AML-193 (cell line): ENCODE measurements around the gene ABL1.

Experiments
- DNase-seq, 2 experiments: peaks; one replicate each; lab custom pipeline; 2025; lab: John Stamatoyannopoulos, UW

Gene ABL1

GRCh38 chr9:130890870-130891687 lies 56.0 kb downstream of the ABL1 start:
- no peak for DNase-seq

DNA sequence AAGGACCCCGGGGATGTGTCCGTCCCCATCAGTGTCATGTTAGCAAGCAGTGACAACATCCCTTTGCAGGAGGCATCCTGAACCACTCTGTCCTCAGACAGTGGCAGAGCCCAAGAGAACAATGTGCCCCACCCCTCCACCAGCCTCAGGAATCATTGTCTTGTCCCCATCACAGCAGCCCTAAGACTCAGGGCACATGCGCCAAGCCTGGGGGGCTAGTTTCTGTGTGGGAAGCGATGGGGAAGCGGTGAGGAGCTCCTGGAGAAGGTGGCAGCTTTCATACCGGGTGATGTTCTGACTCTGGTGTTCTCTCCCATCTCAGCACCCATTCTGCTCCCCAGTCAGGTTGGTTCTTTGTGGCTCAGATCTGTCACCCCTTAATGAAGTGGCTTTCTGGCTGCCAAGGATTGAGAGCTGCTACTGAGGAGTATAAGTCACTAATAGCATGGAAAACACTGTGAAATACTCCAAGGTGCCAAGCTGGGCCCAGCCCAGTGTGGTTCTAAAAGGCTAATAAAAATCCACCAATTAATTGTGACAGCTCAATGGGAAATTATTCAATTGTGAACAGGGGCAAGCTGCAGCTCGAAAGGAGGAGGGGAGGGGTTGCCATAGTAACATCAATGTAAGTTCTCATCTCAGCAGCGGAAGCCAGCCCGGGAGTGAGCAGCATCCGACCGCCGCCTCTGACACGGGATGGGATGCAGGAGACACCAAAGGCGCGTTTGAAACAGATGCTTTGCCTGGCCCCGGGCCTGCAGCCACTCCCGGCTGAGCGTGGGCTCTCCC lies 56.8 kb downstream of the ABL1 start:
- DNase-seq, result no peak

DNA sequence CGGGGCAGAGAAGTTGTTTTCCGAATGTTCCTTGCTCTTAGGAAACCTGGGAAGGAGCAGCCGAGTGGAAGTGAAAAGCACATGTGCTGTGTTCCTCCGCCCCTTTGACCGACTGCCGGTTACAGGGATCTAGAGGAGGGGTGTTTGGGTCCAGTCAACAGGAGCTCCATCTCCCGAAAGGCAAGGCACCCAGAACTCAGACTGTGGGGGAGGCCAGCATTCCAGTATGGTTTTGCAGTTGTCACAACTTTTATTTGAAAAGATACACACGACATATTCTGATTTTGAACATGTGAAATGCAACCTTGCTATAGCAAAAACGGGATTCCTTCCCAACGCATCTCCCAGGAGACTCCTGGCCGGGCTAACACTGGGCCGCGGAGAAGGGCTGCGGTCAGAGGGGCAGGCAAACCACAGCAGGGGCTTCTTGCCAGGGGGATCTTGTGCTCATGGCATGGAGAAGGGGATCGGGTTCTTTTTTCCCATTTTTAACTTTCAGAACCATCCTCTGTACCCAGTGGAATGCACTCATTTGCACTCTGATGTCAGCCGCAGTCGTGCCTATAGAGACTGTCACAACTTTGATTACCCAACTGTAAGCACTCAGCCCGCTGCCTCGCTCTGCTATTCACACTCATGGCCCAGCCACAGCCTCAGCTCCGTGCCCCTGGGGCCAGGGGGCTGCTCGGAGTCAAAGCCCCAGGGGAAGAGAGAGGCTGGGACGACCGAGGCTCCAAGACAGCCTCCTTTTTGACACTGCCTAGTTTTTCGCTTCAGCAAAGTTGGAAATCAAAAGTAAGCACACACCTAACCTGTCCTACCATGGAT lies 57.6 kb downstream of the ABL1 start:
- no peak for DNase-seq

- DNase-seq, result no peak
These were observed 58.5 kb downstream of the ABL1 start for GRCh38 chr9:130893341-130894101.

- no peak for DNase-seq
These were observed 59.5 kb downstream of the ABL1 start for GRCh38 chr9:130894546-130894945.

DNA sequence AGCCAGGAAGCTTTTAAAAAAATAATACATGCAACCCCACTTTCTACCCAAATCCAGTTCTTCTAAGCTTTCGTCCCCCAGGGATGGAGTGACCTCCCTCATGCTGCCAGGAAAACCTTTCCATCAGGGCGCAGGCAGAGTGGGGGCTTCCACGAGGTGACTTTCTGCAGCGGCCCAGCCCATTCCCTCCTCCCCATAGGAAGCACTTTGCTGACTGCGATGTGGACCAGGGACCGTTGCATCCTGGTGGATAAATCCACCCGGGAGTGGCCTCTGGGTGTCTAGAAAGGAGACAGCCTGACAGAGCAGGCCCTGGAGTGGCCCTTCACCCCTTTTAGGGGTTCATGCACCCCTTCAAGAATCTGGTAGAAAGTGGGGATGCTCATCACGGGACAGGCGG lies 60.0 kb downstream of the ABL1 start:
- DNase-seq, result no peak

DNA sequence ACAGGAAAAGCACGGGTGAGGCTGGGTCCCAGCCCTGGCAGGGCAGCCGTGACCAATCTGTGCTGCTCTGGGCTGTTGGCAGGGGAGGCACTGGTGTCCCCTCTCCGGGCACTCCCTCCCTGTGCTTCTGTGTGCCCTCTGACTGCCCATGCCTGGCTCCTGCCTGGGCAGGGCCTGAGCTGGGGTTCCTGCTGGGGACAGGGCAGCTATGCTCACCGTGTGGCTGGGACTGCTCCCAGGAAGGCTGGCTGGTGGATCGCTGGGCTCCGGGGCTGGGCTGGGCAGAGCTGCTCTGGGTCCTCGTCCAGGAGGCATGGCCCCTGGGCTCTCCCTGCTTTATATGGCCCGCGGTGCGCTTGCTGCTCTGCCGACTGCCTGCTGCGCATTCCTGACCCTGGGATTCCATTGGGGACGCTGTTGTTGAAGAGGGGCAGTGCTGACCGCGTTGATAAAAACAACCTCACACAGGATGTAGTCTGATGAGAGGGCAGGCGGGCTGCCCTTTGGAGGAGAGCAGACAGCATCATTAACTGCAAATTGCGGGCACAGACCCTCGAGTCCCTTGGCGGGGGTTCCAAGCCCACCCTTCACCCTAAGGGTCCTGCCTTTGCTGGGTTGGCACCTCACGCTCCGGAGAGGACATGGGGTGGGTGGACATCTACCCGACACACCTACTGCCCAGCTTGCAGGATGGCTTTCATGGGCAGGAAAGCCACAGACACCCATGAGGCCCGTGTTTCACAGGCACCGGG lies 60.6 kb downstream of the ABL1 start:
- no peak for DNase-seq

GRCh38 chr9:130896233-130897014 lies 61.4 kb downstream of the ABL1 start, which contains the start of gene QRFP:
QRFP (minus strand) TSS chr9:130896812; CDS start chr9:130893838, 2,974 bp downstream.
- DNase-seq, result no peak

DNA sequence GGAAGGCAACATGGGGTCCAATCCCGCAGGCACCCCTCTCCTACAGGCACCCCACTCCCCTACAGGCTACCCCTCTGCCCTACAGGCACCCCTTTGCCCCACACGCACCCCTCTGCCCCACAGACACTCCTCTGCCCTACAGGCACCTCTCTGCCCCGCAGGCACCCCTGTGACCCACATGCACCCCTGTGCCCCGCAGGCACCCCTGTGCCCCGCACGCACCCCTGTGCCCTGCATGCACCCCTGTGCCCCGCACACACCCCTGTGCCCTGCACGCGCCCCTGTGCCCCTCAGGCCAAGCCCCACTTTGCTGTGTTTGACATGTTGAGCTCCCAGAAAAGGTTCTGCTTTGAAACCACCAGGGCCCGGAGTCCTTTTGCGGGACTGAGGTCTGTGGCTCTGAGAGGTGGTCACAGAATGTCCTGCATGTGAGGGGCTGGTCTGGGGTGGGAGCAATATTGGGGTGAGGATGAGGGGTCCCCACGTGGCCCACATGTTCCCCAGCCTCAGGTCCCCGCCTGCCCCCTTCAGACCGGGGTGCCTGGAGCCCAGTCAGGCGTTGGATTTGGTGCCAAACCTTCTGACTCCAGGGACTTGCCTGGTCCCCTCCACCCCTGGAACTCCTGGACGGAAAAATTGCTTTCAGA lies 62.2 kb downstream of the ABL1 start:
- no peak for DNase-seq

DNA sequence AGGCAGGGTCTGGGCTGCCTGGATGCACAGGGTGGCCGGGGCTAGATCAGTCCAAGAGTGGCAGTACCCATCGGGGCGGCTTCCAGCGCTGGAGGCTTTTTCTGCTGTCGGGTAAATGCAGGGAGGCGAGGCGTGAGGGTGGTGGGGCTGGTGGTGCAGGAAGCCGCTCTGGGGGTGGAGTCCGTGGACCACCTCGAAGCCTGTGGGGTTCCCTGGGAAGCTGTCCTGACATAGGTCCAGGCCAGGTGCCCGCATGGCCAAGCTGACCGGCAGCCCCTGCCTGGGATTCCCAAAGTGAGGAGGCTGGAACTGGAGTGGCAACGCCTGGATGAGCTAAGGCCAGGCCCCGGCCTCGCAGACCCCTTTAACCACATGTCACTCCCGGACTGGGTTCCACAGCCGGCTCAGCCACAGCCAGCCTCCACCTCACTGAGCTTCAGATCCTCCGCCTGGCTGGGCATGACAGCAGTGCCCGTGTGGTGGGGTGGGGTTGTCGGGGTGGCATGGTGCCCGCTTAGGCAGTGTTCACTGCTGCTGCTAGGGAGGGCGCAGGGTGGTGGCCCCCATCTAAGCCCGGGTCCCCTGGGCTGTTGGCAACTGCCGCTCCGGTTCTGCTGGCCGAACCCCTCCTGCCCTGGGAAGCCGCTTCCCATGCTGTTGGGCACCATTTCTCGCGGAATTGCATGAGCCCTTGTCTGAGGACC lies 62.9 kb downstream of the ABL1 start:
- no peak for DNase-seq

GRCh38 chr9:130898552-130898852 lies 63.4 kb downstream of the ABL1 start:
- DNase-seq, result no peak

DNA sequence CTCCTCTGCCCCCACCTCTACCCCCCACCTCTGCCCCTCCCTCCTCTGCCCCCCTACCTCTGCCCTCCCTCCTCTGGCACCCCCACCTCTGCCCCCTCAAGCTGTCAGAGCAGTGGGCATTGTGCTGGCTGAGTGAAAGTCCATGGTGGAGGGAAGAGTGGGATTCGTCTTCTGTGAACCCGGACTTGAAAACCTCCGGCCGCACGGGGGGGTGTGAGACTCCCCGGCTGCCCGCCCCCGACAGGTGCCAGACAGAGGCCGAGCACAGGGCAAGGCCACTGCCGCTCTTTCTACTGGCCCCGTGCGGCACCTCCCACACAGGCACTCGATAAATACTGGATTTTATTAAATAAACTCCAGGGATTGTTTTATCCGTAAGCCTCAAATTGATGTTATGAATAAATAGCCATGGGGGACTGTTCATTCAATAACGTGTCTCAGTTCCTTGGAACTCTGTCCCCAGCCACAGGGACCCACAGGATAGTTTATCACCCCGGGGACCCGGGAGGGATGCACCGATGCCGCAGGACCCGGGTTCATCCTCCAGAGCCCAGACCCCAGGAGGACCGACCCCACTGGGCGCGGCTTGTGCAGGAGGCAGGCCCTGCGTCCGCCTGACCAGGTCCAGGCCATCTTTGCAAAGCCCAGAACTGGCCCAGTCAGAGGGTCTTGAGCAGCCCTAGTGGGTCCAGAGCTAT lies 64.1 kb downstream of the ABL1 start:
- no peak for DNase-seq

DNA sequence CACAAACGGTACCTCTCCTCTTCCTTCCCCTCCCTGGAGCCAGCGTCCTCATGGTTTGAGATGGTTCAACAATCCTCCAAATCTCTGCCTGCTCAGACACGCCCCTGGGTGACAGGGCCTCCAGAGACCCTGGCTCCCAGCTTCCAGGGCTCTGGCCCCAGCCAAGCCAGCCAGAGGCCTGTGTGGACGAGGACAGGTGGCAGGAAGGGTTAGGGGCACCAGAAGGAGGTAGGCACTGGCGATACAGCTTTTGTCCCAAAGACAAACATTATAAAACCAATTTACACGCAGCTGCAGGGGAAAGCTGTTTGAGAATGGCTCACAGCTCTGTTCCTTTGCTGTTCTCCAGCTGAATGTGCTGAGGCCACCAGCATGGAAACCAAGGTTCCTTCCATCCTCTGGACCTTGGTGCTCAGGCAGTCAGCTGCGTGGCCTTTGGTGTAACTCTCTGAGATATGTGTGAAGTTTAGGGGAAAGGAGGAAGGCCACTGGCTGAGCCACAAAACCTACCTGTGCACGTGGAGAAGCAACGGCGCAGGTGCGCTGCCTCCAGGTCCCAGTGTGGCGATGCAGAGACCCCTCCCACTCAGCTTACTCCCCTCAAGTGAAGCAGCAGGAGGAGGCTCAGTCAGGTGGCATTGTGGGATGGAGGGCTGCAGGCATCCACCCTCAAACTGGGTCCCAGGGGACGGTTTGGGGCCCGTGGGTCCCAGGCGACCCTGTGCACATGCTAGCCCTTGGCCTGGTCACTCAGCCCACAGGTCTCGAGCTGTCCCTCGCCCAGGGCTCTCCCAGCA lies 65.8 kb downstream of the ABL1 start:
- DNase-seq, result no peak

DNA sequence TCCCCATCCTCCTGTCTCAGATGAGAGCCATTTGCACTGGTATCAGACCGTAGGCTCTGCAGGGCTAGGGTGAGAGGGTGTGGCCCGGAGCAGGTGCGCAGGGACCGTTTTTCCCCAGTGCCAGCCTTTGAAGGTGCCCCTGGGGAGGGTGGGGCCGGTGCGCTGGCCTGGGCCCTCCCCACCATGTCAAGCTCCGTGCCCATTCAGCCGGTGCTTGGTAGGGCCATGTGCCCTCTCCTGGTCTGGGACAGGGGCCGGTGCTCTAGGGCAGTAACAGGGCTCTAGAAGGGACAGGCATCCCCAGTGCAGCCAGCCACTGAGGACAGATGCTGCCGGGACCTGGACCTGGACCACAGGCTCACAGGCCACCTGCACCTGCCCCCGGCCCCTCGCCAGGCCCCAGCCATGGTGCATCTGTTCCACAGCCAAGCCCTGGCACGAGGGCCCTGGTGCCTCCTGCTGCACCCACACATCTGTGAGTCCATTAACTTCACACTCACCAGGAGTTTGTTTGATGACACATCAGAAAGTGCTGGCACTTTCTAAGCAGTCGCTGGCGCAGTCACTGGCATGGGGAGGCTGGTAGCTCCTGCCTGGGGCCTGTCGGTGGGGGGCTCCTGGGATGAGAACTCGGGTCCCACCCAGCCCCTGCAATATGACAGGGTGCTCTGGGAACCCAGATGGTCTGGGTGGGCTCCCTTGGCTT lies 66.6 kb downstream of the ABL1 start:
- DNase-seq, result no peak

- DNase-seq, result no peak
These were observed 67.4 kb downstream of the ABL1 start for GRCh38 chr9:130902204-130903185.
